ENCODE data around the gene MGLL. TPM values are rescaled to one million over a fixed set of nuclear protein-coding genes. Genes with fewer than 3 reads are reported as not detected.

MGLL gene
- total and polyA plus RNA-seq, 10 donors = 11.0 to 134 (median 80.7) TPM

DNA sequence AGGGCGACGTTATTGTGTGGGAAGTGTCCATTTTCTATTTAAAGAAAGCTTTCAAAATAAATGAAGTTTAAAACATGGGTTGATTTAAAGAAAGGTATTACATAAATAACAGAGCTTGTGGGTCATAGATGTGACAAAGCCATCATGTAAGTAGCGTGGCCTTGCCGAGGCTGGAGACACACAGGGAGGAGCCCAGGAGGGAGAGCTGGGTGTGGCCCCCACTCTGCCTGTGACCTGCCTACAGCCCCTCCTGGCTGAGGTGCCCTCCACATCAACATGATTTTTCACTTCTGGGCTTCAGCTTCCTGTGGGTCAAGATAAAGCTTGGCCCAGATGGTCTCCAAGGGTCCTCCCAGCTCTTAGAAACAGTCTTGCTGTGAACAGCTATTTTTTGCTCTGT lies 12.5 kb upstream of the MGLL start:
- Histone ChIP-seq H3K27me3 (replicated peaks in 1 of 7) (no peaks in the 10 kb centered on the region), H3K27ac (no peak overlapping the region), H3K4me3 (no peak overlapping the region), H3K4me1 (peaks cover 0 to 12% (median 0%) of the 10 kb centered on the region in 6 donors), H3K36me3 (no peaks in the 10 kb centered on the region), H3K9me3 (peaks cover 0 to 14% (median 9%) of the 10 kb centered on the region in 8 donors)
- no peak for DNase-seq
- intact Hi-C loops (cut with DNase I; ENCODE audit: low total_unique reads) = loop anchor here (10.0 kb wide), 1 partner anchor 180 kb away; no protein-coding TSS in a partner anchor
- WGBS, 5 donors = 75 to 93% (median 80%) methylated on average over 4 of the region's 4 CpGs
- TF ChIP-seq, protein P1, sequence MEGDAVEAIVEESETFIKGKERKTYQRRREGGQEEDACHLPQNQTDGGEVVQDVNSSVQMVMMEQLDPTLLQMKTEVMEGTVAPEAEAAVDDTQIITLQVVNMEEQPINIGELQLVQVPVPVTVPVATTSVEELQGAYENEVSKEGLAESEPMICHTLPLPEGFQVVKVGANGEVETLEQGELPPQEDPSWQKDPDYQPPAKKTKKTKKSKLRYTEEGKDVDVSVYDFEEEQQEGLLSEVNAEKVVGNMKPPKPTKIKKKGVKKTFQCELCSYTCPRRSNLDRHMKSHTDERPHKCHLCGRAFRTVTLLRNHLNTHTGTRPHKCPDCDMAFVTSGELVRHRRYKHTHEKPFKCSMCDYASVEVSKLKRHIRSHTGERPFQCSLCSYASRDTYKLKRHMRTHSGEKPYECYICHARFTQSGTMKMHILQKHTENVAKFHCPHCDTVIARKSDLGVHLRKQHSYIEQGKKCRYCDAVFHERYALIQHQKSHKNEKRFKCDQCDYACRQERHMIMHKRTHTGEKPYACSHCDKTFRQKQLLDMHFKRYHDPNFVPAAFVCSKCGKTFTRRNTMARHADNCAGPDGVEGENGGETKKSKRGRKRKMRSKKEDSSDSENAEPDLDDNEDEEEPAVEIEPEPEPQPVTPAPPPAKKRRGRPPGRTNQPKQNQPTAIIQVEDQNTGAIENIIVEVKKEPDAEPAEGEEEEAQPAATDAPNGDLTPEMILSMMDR (IDR thresholded peaks at IDR 0.05 in 8 of 11, conservative IDR thresholded peaks at IDR 0.05 in 3 of 11) = no peak
- no peak for TF ChIP-seq POLR2A (IDR thresholded peaks at IDR 0.05)
- TF ChIP-seq POLR2AphosphoS5 (IDR thresholded peaks at IDR 0.05) = no peak

DNA sequence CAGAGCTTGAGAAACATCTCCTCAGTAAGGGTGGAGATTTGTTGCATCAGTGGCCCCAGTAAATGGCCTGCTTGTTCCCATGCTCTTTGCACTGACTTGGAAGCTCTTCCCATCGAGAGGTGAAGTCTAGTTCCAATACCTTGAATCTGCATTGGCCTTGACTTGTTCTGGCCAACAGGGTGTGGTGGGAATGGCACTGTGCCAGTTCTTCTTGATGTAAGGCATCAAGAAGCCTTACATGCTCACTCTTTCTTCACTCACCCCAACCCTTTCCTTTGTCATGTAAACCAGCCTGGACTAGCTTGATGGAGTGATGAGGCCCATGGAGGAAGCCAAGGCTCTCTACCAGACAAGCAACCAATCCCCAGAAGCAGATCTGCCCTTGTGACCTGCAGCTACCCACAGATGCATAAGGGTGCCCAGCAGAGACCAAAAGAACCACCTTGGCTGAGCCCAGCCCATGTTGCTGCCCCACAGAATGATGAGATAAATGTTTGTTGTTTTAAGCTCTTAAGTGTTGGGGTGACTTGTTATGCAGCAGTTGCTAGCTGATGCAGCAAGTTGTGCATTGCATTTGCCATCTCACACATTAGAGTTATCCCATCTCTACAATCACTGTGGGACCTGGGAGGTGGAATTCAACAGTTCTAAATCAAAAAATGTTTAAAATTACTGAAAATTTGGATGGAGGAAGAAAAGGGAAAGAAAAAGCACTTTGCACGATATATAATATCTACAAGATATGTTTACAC lies 11.1 kb upstream of the MGLL start:
- WGBS, 5 donors = 86 to 96% (median 89%) methylated on average over 2 of the region's 2 CpGs
- no peaks in the 10 kb centered on the region for H3K27me3 ChIP-seq (replicated peaks in 1 of 7)
- H3K27ac ChIP-seq = no peak overlapping the region
- peaks cover 0 to 12% (median 0%) of the 10 kb centered on the region in 6 donors for H3K4me1 ChIP-seq
- H3K4me3 ChIP-seq = no peak overlapping the region
- peaks cover 0 to 27% (median 22%) of the 10 kb centered on the region in 8 donors for H3K9me3 ChIP-seq
- TF ChIP-seq POLR2A (IDR thresholded peaks at IDR 0.05) (no peak), POLR2AphosphoS5 (IDR thresholded peaks at IDR 0.05) (no peak)
- TF ChIP-seq, protein P1 (IDR thresholded peaks at IDR 0.05 in 8 of 11, conservative IDR thresholded peaks at IDR 0.05 in 3 of 11) = no peak
- DNase-seq = no peak
- intact Hi-C loops (cut with DNase I; ENCODE audit: low total_unique reads) = loop anchor here (10.0 kb wide), 1 partner anchor 179 kb away; no protein-coding TSS in a partner anchor
- no peaks in the 10 kb centered on the region for H3K36me3 ChIP-seq

DNA sequence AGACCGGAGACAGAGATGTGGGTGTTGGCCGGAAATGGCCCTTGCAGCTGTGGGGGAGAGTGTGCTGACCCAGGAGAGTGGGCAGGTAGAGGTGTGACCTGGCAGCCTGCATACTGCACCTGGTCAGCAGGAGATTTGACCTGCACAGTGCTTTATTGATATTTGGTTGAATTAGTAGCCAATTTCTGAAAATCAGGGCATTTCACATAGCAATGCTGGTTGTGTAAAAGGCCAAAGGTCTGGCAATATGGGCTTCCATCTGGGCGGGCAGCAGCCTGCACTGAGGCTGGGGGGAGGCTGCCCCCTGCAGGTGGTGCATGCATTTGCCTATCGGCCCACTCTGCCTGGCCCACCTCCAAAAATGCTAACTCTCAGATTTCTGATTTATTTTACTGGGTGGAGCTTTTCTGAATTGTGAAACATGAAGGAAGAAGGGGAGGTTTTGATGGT lies 9.4 kb upstream of the MGLL start:
- TF ChIP-seq POLR2A (IDR thresholded peaks at IDR 0.05) (no peak), POLR2AphosphoS5 (IDR thresholded peaks at IDR 0.05) (peak in 2 of 3 donors; percentile 37 to 51)
- TF ChIP-seq, protein P1 (IDR thresholded peaks at IDR 0.05 in 8 of 11, conservative IDR thresholded peaks at IDR 0.05 in 3 of 11) = peak; percentile 35 to 87 (median 77)
- Histone ChIP-seq H3K27me3 (replicated peaks in 1 of 7) (no peaks in the 10 kb centered on the region), H3K9me3 (peaks cover 0 to 41% (median 34%) of the 10 kb centered on the region in 8 donors), H3K27ac (no peak overlapping the region), H3K4me1 (peaks cover 0 to 9% (median 0%) of the 10 kb centered on the region in 6 donors), H3K4me3 (no peak overlapping the region), H3K36me3 (no peaks in the 10 kb centered on the region)
- peak; percentile 86 for DNase-seq
- intact Hi-C loops (cut with DNase I; ENCODE audit: low total_unique reads) = loop anchor here (10.0 kb wide), 1 partner anchor 177 kb away; no protein-coding TSS in a partner anchor
- WGBS, 5 donors = 41 to 59% (median 54%) methylated on average over 4 of the region's 4 CpGs

DNA sequence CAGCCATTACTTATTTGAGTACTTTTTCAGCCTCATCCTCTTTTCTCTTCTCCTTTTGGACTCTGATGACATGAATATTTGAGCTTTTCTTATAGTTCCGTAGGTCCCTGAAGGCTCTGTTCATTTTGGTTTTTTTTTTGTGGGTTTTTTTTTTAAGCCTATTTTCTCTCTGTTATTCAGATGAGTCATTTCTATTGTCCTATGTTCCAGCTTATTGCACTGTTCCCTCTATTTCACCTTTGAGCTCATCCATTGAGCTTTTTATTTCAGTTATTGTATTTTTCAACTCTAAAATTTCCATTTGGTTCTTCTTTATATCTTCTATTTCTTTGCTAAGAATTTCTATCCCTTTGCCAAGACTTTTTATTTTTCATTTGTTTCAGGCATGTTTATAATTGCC lies 7.2 kb upstream of the MGLL start:
- Histone ChIP-seq H3K4me1 (no peaks in the 10 kb centered on the region), H3K27ac (no peak overlapping the region), H3K4me3 (no peak overlapping the region), H3K9me3 (peaks cover 0 to 41% (median 34%) of the 10 kb centered on the region in 8 donors), H3K36me3 (no peaks in the 10 kb centered on the region), H3K27me3 (replicated peaks in 1 of 7) (no peaks in the 10 kb centered on the region)
- intact Hi-C loops (cut with DNase I; ENCODE audit: low total_unique reads) = loop anchor here (10.0 kb wide), 1 partner anchor 135 kb away; no protein-coding TSS in a partner anchor
- TF ChIP-seq, protein P1 (IDR thresholded peaks at IDR 0.05 in 8 of 11, conservative IDR thresholded peaks at IDR 0.05 in 3 of 11) = no peak
- TF ChIP-seq POLR2AphosphoS5 (IDR thresholded peaks at IDR 0.05) = no peak
- no peak for TF ChIP-seq POLR2A (IDR thresholded peaks at IDR 0.05)
- no peak for DNase-seq
- WGBS, 5 donors = 2 to 80% (median 43%) methylated on average over 1 of the region's 1 CpG
